WTC11 (cell line): ENCODE data around the gene MYO5C. TPM values are rescaled to one million over a fixed set of nuclear protein-coding genes. Genes with fewer than 3 reads are reported as not detected.

ENCODE experiments used
- ATAC-seq: fragments of 200-7000 bp; cut with Tn5 transposase; 2 replicates; pipeline ENCODE4 v1.10.0; 2021; ENCODE audit warnings: mild to moderate bottlenecking, moderate library complexity
- CTCF ChIA-PET: fragments of 300-600 bp; sonication (Branson Sonifier 250); formaldehyde crosslinking; loops from one replicate; lab custom pipeline; 2021; ENCODE audit warnings: antibody characterized with exemption; lab: Charles Lee
- POLR2A ChIA-PET: fragments of 350-600 bp; sonication (Branson Sonifier 250); formaldehyde crosslinking; loops from one replicate; lab custom pipeline; 2021; ENCODE audit warnings: antibody characterized with exemption; lab: Charles Lee
- DNase-seq: peaks from one replicate; pipeline ENCODE4 v3.0.0; 2021; ENCODE audit warnings: low spot score
- H3K27ac Mint-ChIP-seq: 2 replicates; pipeline ENCODE4 v1.8.0; 2021; ENCODE audit warnings: mixed read lengths
- H3K27me3 Mint-ChIP-seq: 2 replicates; pipeline ENCODE4 v1.8.0; 2021; ENCODE audit warnings: low read depth, mild to moderate bottlenecking, moderate library complexity, mixed read lengths
- H3K36me3 Mint-ChIP-seq: 2 replicates; pipeline ENCODE4 v1.8.0; 2021; ENCODE audit warnings: mixed read lengths
- H3K4me1 Mint-ChIP-seq: 2 replicates; pipeline ENCODE4 v1.8.0; 2022; ENCODE audit warnings: mixed read lengths
- H3K4me3 Mint-ChIP-seq: 2 replicates; pipeline ENCODE4 v1.8.0; 2021; ENCODE audit warnings: mild to moderate bottlenecking, moderate library complexity, mixed read lengths
- H3K9me3 Mint-ChIP-seq: 2 replicates; pipeline ENCODE4 v1.8.0; 2021; ENCODE audit warnings: mixed read lengths
- ARID4B ChIP-seq: sonication (generic); formaldehyde crosslinking; IDR thresholded peaks from 2 replicates; pipeline ENCODE4 v1.8.0; 2023; ENCODE audit warnings: missing genetic modification reagents, mild to moderate bottlenecking, borderline replicate concordance
- CREM ChIP-seq: sonication (generic); formaldehyde crosslinking; IDR thresholded peaks from 2 replicates; pipeline ENCODE4 v1.8.1; 2022; ENCODE audit warnings: mild to moderate bottlenecking, missing genetic modification reagents, moderate library complexity
- CTCF ChIP-seq: fragments of 200-600 bp; IDR thresholded peaks from 2 replicates; pipeline ENCODE4 v1.8.0; 2022; ENCODE audit warnings: antibody characterized with exemption
- E2F5 ChIP-seq: sonication (generic); formaldehyde crosslinking; IDR thresholded peaks from 2 replicates; pipeline ENCODE4 v1.8.1; 2022; ENCODE audit warnings: mild to moderate bottlenecking, moderate library complexity, missing genetic modification reagents
- GRHL2 ChIP-seq: fragments of 250-450 bp; sonication (Bioruptor Pico); IDR thresholded peaks from 2 replicates; pipeline ENCODE4 v1.8.0; 2022; ENCODE audit warnings: mild to moderate bottlenecking, moderate library complexity; ENCODE audit not compliant: insufficient replicate concordance, severe bottlenecking
- GTF2I ChIP-seq: fragments of 250-450 bp; sonication (Bioruptor Pico); conservative IDR thresholded peaks from 2 replicates; pipeline ENCODE4 v1.4.0; 2021; ENCODE audit warnings: mild to moderate bottlenecking
- IRF2 ChIP-seq: sonication (generic); formaldehyde crosslinking; IDR thresholded peaks from 2 replicates; pipeline ENCODE4 v1.8.0; 2022; ENCODE audit warnings: low read depth, missing genetic modification reagents, borderline replicate concordance
- NFATC4 ChIP-seq: fragments of 250-450 bp; sonication (Bioruptor Pico); IDR thresholded peaks from 2 replicates; pipeline ENCODE4 v1.9.0; 2021; ENCODE audit warnings: mild to moderate bottlenecking
- RELA ChIP-seq: sonication (generic); formaldehyde crosslinking; IDR thresholded peaks from 2 replicates; pipeline ENCODE4 v1.8.1; 2022; ENCODE audit warnings: missing genetic modification reagents, mild to moderate bottlenecking, borderline replicate concordance
- ZBTB21 ChIP-seq: sonication (generic); formaldehyde crosslinking; IDR thresholded peaks from 2 replicates; pipeline ENCODE4 v1.8.1; 2023; ENCODE audit warnings: mild to moderate bottlenecking, missing genetic modification reagents, borderline replicate concordance
- ZNF121 ChIP-seq: sonication (generic); formaldehyde crosslinking; IDR thresholded peaks from 2 replicates; pipeline ENCODE4 v1.8.0; 2023; ENCODE audit warnings: missing genetic modification reagents
- ZNF219 ChIP-seq: sonication (generic); formaldehyde crosslinking; IDR thresholded peaks from 2 replicates; pipeline ENCODE4 v1.8.0; 2023; ENCODE audit warnings: missing genetic modification reagents, mild to moderate bottlenecking, borderline replicate concordance
- ZNF317 ChIP-seq: sonication (generic); formaldehyde crosslinking; IDR thresholded peaks from 2 replicates; pipeline ENCODE4 v1.8.1; 2023; ENCODE audit warnings: low read depth, mild to moderate bottlenecking, moderate library complexity, missing genetic modification reagents, borderline replicate concordance
- ZNF396 ChIP-seq: fragments of 250-450 bp; sonication (Bioruptor Pico); IDR thresholded peaks from 2 replicates; pipeline ENCODE4 v1.8.0; 2021; ENCODE audit warnings: mild to moderate bottlenecking, moderate library complexity, borderline replicate concordance
- ZNF416 ChIP-seq: fragments of 250-450 bp; sonication (Bioruptor Pico); IDR thresholded peaks from 2 replicates; pipeline ENCODE4 v1.9.0; 2021; ENCODE audit warnings: mild to moderate bottlenecking, inconsistent platforms
- ZSCAN18 ChIP-seq: fragments of 250-450 bp; sonication (Bioruptor Pico); IDR thresholded peaks from 2 replicates; pipeline ENCODE4 v2.1.2; 2022; ENCODE audit warnings: mild to moderate bottlenecking, moderate library complexity
- total RNA-seq: library from RNA; stranded (reverse); gene quantifications from 3 replicates; pipeline ENCODE4 v1.2.3, GENCODE V29; 2021
- TF ChIP-seq, protein P1 (sequence below): sonication (generic); formaldehyde crosslinking; IDR thresholded peaks from 2 replicates; pipeline ENCODE4 v1.8.0; 2022; ENCODE audit warnings: mild to moderate bottlenecking, missing genetic modification reagents
- TF ChIP-seq, protein P2 (sequence below): sonication (generic); formaldehyde crosslinking; IDR thresholded peaks from 2 replicates; pipeline ENCODE4 v1.8.1; 2023; ENCODE audit warnings: mild to moderate bottlenecking, missing genetic modification reagents

The MYO5C gene
- total RNA-seq, 1 experiment from 2014 or later: 25.3 TPM

DNA sequence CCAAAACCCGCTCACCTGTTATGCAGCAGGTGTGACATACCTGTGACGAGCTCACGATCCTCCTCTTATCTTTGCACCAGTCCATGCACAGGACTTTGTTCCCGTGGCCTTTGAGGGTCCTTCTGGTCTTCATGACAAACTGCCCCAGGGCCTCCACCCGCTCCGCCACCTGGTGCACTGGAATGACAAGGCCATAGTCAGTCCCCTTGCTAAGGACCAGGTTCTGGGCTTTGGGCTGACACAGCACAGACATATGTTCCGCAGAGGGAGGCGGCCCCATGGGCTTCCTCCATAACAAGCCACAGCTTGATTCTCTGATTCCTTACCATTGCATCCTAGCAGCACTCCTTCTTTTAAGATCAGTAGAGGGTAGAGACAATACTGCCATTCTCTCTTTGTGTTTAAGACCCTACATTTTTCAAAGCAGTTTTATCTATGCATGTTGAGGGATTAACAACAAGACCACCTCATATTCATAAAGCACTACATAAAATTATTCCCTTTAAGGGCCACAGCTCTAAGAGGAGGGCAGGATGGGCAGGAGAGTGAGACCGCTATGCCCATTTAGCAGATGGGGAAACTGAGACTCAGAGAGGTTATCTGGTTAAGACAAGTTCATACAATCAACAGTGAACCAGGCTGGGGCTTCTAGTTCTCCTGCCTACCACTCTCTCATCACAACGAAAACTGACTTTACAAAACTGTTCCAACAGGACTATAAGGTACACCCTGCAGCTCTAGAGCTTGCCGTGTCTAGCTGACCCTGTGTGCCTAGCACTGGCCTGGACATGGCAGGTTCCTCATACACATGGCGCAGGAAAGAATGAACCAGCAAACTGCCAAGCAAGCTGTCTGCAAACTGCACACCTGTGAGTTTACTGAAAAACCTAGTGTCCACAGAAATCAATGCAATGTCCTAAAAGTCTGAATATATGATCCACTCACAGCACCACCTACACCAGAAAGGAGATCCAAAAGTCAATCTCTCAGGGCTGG lies 141.4 kb downstream of the MYO5C start:
- ChIA-PET POLR2A (no interaction called here), CTCF (interaction anchor here (1.6 to 2.2 kb wide), 3 partner anchors 9 to 73 kb away, joined by 3 to 8 read pairs (median 5); no protein-coding TSS in a partner anchor)
- no peak overlapping the region for H3K4me3 Mint-ChIP-seq
- H3K27me3 Mint-ChIP-seq: no peaks in the 10 kb centered on the region
- no peak for ATAC-seq
- no peaks in the 10 kb centered on the region for H3K4me1 Mint-ChIP-seq
- DNase-seq: no peak
- peaks cover 14% of the 10 kb centered on the region for H3K36me3 Mint-ChIP-seq
- TF ChIP-seq ZNF121 (CRISPR knock-in tag): no peak
- no peaks in the 10 kb centered on the region for H3K9me3 Mint-ChIP-seq
- H3K27ac Mint-ChIP-seq: no peak overlapping the region

DNA sequence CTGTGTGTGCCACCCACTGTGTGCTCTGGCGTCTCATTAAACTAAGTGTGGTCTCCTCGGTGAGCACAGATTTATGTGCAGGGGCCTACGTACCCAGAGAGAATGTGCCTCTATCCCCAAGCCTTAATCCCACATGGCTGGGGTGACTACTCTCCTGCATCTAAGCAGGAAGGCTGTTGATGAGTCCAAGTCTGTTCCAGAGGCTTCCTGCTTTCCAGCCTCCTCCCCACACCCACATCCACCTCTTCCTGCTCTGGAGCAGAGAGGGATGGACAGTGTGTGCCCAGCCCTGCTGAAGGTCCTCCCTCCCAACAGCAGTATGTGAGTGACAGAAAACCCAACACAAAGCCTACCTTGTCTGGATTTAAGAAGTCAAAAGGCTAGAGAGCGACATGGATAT lies 144.3 kb downstream of the MYO5C start:
- peaks cover 3% of the 10 kb centered on the region for H3K9me3 Mint-ChIP-seq
- DNase-seq: no peak
- no peak overlapping the region; the same call in 1 of the 2 replicates for H3K27ac Mint-ChIP-seq
- no peaks in the 10 kb centered on the region for H3K4me1 Mint-ChIP-seq
- peaks cover 33% of the 10 kb centered on the region for H3K36me3 Mint-ChIP-seq
- H3K27me3 Mint-ChIP-seq: no peaks in the 10 kb centered on the region
- TF ChIP-seq CTCF: no peak
- no peak for TF ChIP-seq ZNF317
- TF ChIP-seq IRF2 (CRISPR knock-in tag): no peak
- no peak for TF ChIP-seq ZNF396
- TF ChIP-seq, protein P1, sequence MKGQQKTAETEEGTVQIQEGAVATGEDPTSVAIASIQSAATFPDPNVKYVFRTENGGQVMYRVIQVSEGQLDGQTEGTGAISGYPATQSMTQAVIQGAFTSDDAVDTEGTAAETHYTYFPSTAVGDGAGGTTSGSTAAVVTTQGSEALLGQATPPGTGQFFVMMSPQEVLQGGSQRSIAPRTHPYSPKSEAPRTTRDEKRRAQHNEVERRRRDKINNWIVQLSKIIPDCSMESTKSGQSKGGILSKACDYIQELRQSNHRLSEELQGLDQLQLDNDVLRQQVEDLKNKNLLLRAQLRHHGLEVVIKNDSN (CRISPR knock-in tag): no peak
- TF ChIP-seq, protein P2, sequence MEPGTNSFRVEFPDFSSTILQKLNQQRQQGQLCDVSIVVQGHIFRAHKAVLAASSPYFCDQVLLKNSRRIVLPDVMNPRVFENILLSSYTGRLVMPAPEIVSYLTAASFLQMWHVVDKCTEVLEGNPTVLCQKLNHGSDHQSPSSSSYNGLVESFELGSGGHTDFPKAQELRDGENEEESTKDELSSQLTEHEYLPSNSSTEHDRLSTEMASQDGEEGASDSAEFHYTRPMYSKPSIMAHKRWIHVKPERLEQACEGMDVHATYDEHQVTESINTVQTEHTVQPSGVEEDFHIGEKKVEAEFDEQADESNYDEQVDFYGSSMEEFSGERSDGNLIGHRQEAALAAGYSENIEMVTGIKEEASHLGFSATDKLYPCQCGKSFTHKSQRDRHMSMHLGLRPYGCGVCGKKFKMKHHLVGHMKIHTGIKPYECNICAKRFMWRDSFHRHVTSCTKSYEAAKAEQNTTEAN (CRISPR knock-in tag): no peak
- no peak for TF ChIP-seq E2F5
- ATAC-seq: no peak
- ChIA-PET CTCF (no interaction called here), POLR2A (no interaction called here)
- no peak overlapping the region for H3K4me3 Mint-ChIP-seq

DNA sequence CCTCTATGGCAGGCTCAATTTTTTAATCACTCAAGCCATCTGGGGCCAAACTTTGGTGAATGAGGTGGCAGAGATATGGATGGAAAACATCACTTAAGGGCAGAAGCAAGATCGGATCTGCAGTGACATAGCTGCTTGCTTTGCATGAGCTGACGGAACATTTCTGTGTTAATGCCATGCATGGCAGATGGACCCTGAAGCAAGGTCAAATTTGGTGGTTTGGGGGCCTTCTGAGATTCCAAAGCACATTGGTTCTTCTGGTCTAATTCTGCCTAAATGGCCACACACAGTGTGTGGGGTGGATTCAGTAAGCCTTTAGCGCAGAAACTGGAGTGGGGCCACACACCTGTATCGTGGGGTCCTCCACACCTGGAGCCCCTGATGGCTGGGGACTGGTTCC lies 144.7 kb downstream of the MYO5C start:
- TF ChIP-seq ZNF219 (CRISPR knock-in tag) (no peak), ZNF416 (CRISPR knock-in tag) (no peak), CREM (no peak), ARID4B (CRISPR knock-in tag) (no peak), RELA (CRISPR knock-in tag) (no peak), GTF2I (CRISPR knock-in tag) (no peak), ZNF317 (no peak), ZBTB21 (CRISPR knock-in tag) (no peak), ZSCAN18 (CRISPR knock-in tag) (no peak), NFATC4 (CRISPR knock-in tag) (no peak), GRHL2 (CRISPR knock-in tag) (no peak), IRF2 (CRISPR knock-in tag) (no peak)
- H3K27ac Mint-ChIP-seq: no peak overlapping the region
- H3K4me3 Mint-ChIP-seq: no peak overlapping the region
- ATAC-seq (no peak), DNase-seq (no peak)
- no peaks in the 10 kb centered on the region for H3K27me3 Mint-ChIP-seq
- no peaks in the 10 kb centered on the region for H3K4me1 Mint-ChIP-seq
- peaks cover 37% of the 10 kb centered on the region for H3K36me3 Mint-ChIP-seq
- ChIA-PET POLR2A (no interaction called here), CTCF (interaction anchor here (0.6 kb wide), 1 partner anchor 72 kb away, joined by 3 read pairs; no protein-coding TSS in a partner anchor)
- H3K9me3 Mint-ChIP-seq: peaks cover 4% of the 10 kb centered on the region
